Activated CD4-positive, alpha-beta T cell treated with anti-CD3 and anti-CD28 coated beads for 1 hour (primary cell): Measurements from ENCODE around the gene DPH5.

Source experiments
- DNase-seq: peaks from one replicate; pipeline ENCODE4 v3.0.0-alpha.2; 2020

Gene DPH5

GRCh38 chr1:101030881-101031280 is 5.3 kb upstream of the DPH5 start:
- DNase-seq, result no peak

- no peak for DNase-seq
These were observed 3.6 kb upstream of the DPH5 start for GRCh38 chr1:101029184-101029583.

- no peak for DNase-seq
These were observed 2.9 kb upstream of the DPH5 start for GRCh38 chr1:101028466-101028865.

- no peak for DNase-seq
These were observed 1.7 kb upstream of the DPH5 start for GRCh38 chr1:101027194-101027772.

GRCh38 chr1:101026430-101026788 is 825 bp upstream of the DPH5 start:
- DNase-seq, result no peak

GRCh38 chr1:101025283-101025656 is 314 bp downstream of the DPH5 start:
- DNase-seq, result no peak

GRCh38 chr1:101022294-101022693 is 3.3 kb downstream of the DPH5 start:
- no peak for DNase-seq

GRCh38 chr1:101017448-101017847 is 8.1 kb downstream of the DPH5 start:
- DNase-seq, result no peak

GRCh38 chr1:101013776-101014175 is 11.8 kb downstream of the DPH5 start:
- DNase-seq, result no peak

- no peak for DNase-seq
These were observed 17.3 kb downstream of the DPH5 start for GRCh38 chr1:101008229-101008834.

GRCh38 chr1:101006553-101006952 is 19.0 kb downstream of the DPH5 start:
- no peak for DNase-seq

GRCh38 chr1:101005871-101006270 is 19.7 kb downstream of the DPH5 start:
- no peak for DNase-seq

- no peak for DNase-seq
These were observed 20.4 kb downstream of the DPH5 start for GRCh38 chr1:101005183-101005582.

- DNase-seq, result no peak
These were observed 20.9 kb downstream of the DPH5 start for GRCh38 chr1:101004670-101005069.

- no peak for DNase-seq
These were observed 21.5 kb downstream of the DPH5 start for GRCh38 chr1:101004061-101004460.

GRCh38 chr1:101003012-101003650 is 22.5 kb downstream of the DPH5 start:
- no peak for DNase-seq

GRCh38 chr1:101002551-101002950 is 23.0 kb downstream of the DPH5 start:
- no peak for DNase-seq

- DNase-seq, result no peak
These were observed 25.3 kb downstream of the DPH5 start for GRCh38 chr1:101000131-101000873.

GRCh38 chr1:100998426-100998825 is 27.2 kb downstream of the DPH5 start:
- no peak for DNase-seq

- no peak for DNase-seq
These were observed 30.2 kb downstream of the DPH5 start for GRCh38 chr1:100995198-100995988.

GRCh38 chr1:100989306-100990077 is 36.1 kb downstream of the DPH5 start:
- no peak for DNase-seq

- DNase-seq, result no peak
These were observed 37.5 kb downstream of the DPH5 start for GRCh38 chr1:100988121-100988520.
